Fibroblast of lung (primary cell): ENCODE measurements around the gene GPR26. TPM values are rescaled to one million over a fixed set of nuclear protein-coding genes. Genes with fewer than 3 reads are reported as not detected.

Source experiments
- DNase-seq, 2 donors: peaks; one replicate each; pipeline versions ENCODE4 v3.0.0 to v3.0.0-alpha.2; 2010; ENCODE audit warnings: low read depth in 2 of 2
- H2AFZ ChIP-seq: 2 replicates; pipeline ENCODE4 v1.5.1; 2012; ENCODE audit warnings: low read length, control low read depth, inconsistent platforms
- H3K27ac ChIP-seq: 2 replicates; pipeline ENCODE4 v1.5.1; 2011; ENCODE audit warnings: low read length, control low read depth; ENCODE audit not compliant: insufficient read depth
- H3K27me3 ChIP-seq: 2 replicates; pipeline ENCODE4 v1.5.1; 2011; ENCODE audit warnings: mild to moderate bottlenecking, low read length; ENCODE audit not compliant: control insufficient read depth, insufficient read depth
- H3K36me3 ChIP-seq: 2 replicates; pipeline ENCODE4 v1.5.1; 2011; ENCODE audit warnings: low read length; ENCODE audit not compliant: control insufficient read depth, insufficient read depth
- H3K4me1 ChIP-seq: 2 replicates; pipeline ENCODE4 v1.5.1; 2011; ENCODE audit warnings: low read length; ENCODE audit not compliant: control insufficient read depth, insufficient read depth; ENCODE audit errors: extremely low read depth
- H3K4me2 ChIP-seq: 2 replicates; pipeline ENCODE4 v1.5.1; 2011; ENCODE audit warnings: low read length, control low read depth; ENCODE audit not compliant: insufficient read depth; ENCODE audit errors: extremely low read depth
- H3K4me3 ChIP-seq, 4 experiments: fragments of 200-600 bp in 1 of 4; sonication (generic) in 1 of 4; replicated peaks in 1 of 4; 2 replicates each; pipeline ENCODE4 v1.5.1; 2011 to 2016; ENCODE audit warnings: low read length in 4 of 4, low read depth in 3 of 4, mild to moderate bottlenecking in 3 of 4, control low read depth in 2 of 4, inconsistent platforms in 1 of 4, mixed read lengths in 1 of 4; ENCODE audit not compliant: insufficient read depth in 1 of 4; ENCODE audit errors: control extremely low read depth in 1 of 4
- H3K79me2 ChIP-seq: 2 replicates; pipeline ENCODE4 v1.5.1; 2012; ENCODE audit warnings: mild to moderate bottlenecking, low read length, inconsistent platforms; ENCODE audit not compliant: control insufficient read depth, insufficient read depth
- H3K9ac ChIP-seq: 2 replicates; pipeline ENCODE4 v1.5.1; 2011; ENCODE audit warnings: mild to moderate bottlenecking, low read length, control low read depth; ENCODE audit not compliant: insufficient read depth
- H3K9me3 ChIP-seq: 2 replicates; pipeline ENCODE4 v1.5.1; 2012; ENCODE audit warnings: low read depth, low read length; ENCODE audit not compliant: control insufficient read depth, insufficient read depth
- H4K20me1 ChIP-seq: 2 replicates; pipeline ENCODE4 v1.5.1; 2011; ENCODE audit warnings: low read length; ENCODE audit not compliant: control insufficient read depth, insufficient read depth; ENCODE audit errors: extremely low read depth
- CTCF ChIP-seq, 2 donors: IDR thresholded peaks in 1 of 2; conservative IDR thresholded peaks in 1 of 2; 1 replicate in 1 of 2; 2 replicates in 1 of 2; pipeline ENCODE4 v1.5.1; 2011 to 2012; ENCODE audit warnings: low read length in 2 of 2, control low read depth in 1 of 2, inconsistent platforms in 1 of 2, low read depth in 1 of 2, mild to moderate bottlenecking in 1 of 2
- EZH2 ChIP-seq: IDR thresholded peaks from 2 replicates; pipeline ENCODE4 v1.5.1; 2012; ENCODE audit warnings: low read length, control low read depth, mild to moderate bottlenecking; ENCODE audit errors: missing control alignments
- polyA plus RNA-seq, 2 donors: library from polyadenylated mRNA; depleted of rRNA in 1 of 2; stranded (reverse) in 1 of 2; unstranded in 1 of 2; fragments of >200 nt; gene quantifications; 2 replicates each; pipeline ENCODE4 v1.2.1, GENCODE V29; 2011 to 2012; ENCODE audit warnings: missing spikeins in 1 of 2
- total RNA-seq: library from RNA; depleted of rRNA; stranded (reverse); fragments of >200 nt; gene quantifications from 2 replicates; pipeline ENCODE4 v1.2.1, GENCODE V29; 2014

GPR26 gene
- total and polyA plus RNA-seq, 2 donors (not counting 1 experiment from before 2014, with no cell fraction given), result not detected

DNA sequence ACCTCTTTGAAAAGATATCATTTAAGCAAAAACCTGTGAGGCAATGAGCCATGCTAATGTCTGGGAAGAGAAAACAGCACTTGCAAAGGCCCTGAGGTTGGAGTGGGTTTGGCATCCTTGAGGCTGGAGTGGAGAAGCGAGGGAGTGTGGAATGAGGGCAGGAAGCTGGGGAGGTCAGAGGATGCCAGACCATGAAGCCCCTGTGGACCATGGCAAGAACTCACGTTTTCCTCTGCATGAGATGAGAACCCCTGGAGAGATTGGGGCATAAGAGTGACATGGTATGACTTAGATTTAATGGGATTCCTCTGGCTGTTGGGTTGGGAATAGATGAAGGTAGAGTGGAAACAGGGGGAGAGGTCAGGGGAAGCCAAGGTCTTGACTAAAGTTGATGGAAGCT, 49.4 kb downstream of the GPR26 start:
- Histone ChIP-seq H3K4me1 (no peaks in the 10 kb centered on the region), H4K20me1 (no peaks in the 10 kb centered on the region), H3K9me3 (no peaks in the 10 kb centered on the region), H3K79me2 (no peaks in the 10 kb centered on the region), H3K9ac (no peak overlapping the region), H2AFZ (no peak overlapping the region), H3K4me2 (no peak overlapping the region), H3K4me3 (no peak overlapping the region), H3K36me3 (no peaks in the 10 kb centered on the region), H3K27me3 (no peaks in the 10 kb centered on the region), H3K27ac (no peak overlapping the region)
- no peak for DNase-seq
- TF ChIP-seq EZH2 (no peak), CTCF (conservative IDR thresholded peaks at IDR 0.05 in 1 of 2, IDR thresholded peaks at IDR 0.05 in 1 of 2; ENCODE audit: low read depth in 1 of 2, low read length in 2 of 2) (no peak)

DNA sequence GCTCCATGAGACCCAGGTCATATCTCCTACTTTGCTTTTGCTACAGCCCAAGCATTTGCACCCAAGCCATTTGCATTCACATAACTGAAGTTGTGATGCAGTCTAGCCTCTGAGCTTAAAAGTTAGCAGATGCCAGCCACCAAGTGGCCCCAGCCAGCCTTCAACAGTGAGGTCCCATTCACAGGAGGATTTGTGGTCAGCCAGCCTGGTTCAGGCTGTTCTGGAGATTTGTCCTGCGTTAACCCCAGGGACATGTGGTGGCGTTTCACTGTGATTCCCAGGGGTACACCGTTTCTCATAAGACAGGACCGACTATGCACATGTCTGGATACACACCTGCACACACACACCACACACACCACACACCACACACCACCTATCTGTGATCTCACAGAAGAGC, 51.2 kb downstream of the GPR26 start:
- Histone ChIP-seq H3K9ac (no peak overlapping the region), H3K79me2 (no peaks in the 10 kb centered on the region), H3K9me3 (no peaks in the 10 kb centered on the region), H2AFZ (no peak overlapping the region), H3K27me3 (no peaks in the 10 kb centered on the region), H3K36me3 (no peaks in the 10 kb centered on the region), H3K27ac (no peak overlapping the region), H3K4me3 (no peak overlapping the region), H3K4me2 (no peak overlapping the region), H4K20me1 (no peaks in the 10 kb centered on the region), H3K4me1 (no peaks in the 10 kb centered on the region)
- no peak for DNase-seq
- TF ChIP-seq CTCF (conservative IDR thresholded peaks at IDR 0.05 in 1 of 2, IDR thresholded peaks at IDR 0.05 in 1 of 2; ENCODE audit: low read depth in 1 of 2, low read length in 2 of 2), result no peak
- no peak for TF ChIP-seq EZH2

DNA sequence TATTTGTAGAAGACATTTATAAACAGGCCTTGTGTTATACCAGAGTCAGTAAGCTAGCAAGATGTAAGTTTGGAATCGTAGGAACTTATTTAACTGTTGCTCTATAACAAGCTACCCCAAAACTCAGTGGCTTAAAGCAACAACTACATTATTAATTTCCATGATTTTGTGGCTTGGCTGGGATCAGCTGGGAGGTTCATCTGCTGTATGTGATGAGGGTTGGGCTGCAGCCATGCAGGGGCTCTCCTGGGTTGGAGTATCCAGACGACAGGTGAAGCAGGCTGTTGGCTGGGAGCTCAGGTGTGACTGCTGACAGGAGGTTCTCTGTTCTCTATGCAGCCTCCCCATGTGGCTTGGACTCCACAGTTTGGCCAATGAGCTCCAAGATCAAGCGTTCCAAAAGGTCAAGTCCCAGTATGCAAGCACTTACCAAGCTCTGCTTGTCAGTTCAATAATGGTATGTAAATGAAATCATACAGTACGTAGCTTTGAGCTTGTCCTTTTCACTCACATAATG, 52.4 kb downstream of the GPR26 start:
- no peaks in the 10 kb centered on the region for H3K79me2 ChIP-seq
- no peak overlapping the region for H3K4me3 ChIP-seq
- no peak overlapping the region for H3K4me2 ChIP-seq
- H3K36me3 ChIP-seq, result no peaks in the 10 kb centered on the region
- H3K9ac ChIP-seq, result no peak overlapping the region
- TF ChIP-seq CTCF (conservative IDR thresholded peaks at IDR 0.05 in 1 of 2, IDR thresholded peaks at IDR 0.05 in 1 of 2; ENCODE audit: low read depth in 1 of 2, low read length in 2 of 2) (no peak), EZH2 (no peak)
- no peaks in the 10 kb centered on the region for H3K9me3 ChIP-seq
- no peaks in the 10 kb centered on the region for H3K4me1 ChIP-seq
- no peak for DNase-seq
- no peaks in the 10 kb centered on the region for H4K20me1 ChIP-seq
- no peaks in the 10 kb centered on the region for H3K27me3 ChIP-seq
- no peak overlapping the region for H3K27ac ChIP-seq
- H2AFZ ChIP-seq, result no peak overlapping the region
